Activated naive CD4-positive, alpha-beta T cell treated with anti-CD3 and anti-CD28 coated beads, Interleukin-2, amount 50 U/mL, for 24 hours (primary cell): ENCODE data around the gene CD163L1.
A peak's percentile ranks its signal among the peaks of the same experiment; 100 is the strongest.

Experiments
- H3K27ac Mint-ChIP-seq: one replicate; pipeline ENCODE4 v1.8.0; 2021; ENCODE audit warnings: mild to moderate bottlenecking, mixed read lengths
- H3K27me3 Mint-ChIP-seq: one replicate; pipeline ENCODE4 v1.8.0; 2021; ENCODE audit warnings: mixed read lengths
- H3K36me3 Mint-ChIP-seq: one replicate; pipeline ENCODE4 v1.8.0; 2021; ENCODE audit warnings: mixed read lengths
- H3K4me1 Mint-ChIP-seq: one replicate; pipeline ENCODE4 v1.8.0; 2021; ENCODE audit warnings: mixed read lengths
- H3K4me3 Mint-ChIP-seq: one replicate; pipeline ENCODE4 v1.8.0; 2021; ENCODE audit warnings: mild to moderate bottlenecking, mixed read lengths
- H3K9me3 Mint-ChIP-seq: one replicate; pipeline ENCODE4 v1.8.0; 2021; ENCODE audit warnings: mixed read lengths

The CD163L1 gene

GRCh38 chr12:7444076-7444475 lies at the start of gene CD163L1:
CD163L1 (minus strand) TSS chr12:7444153; CDS start chr12:7444127, 26 bp downstream.
- H3K27me3 Mint-ChIP-seq = peaks cover 23% of the 10 kb centered on the region
- no peaks in the 10 kb centered on the region for H3K36me3 Mint-ChIP-seq
- H3K4me3 Mint-ChIP-seq = no peak within 1 kb of the TSS
- no peaks in the 10 kb centered on the region for H3K4me1 Mint-ChIP-seq
- no peak within 1 kb of the TSS for H3K27ac Mint-ChIP-seq
- no peaks in the 10 kb centered on the region for H3K9me3 Mint-ChIP-seq

GRCh38 chr12:7493006-7493405 lies 49.1 kb upstream of the CD163L1 start:
- no peak overlapping the region for H3K4me3 Mint-ChIP-seq
- H3K27me3 Mint-ChIP-seq = peaks cover 13% of the 10 kb centered on the region
- H3K9me3 Mint-ChIP-seq = no peaks in the 10 kb centered on the region
- no peaks in the 10 kb centered on the region for H3K4me1 Mint-ChIP-seq
- H3K27ac Mint-ChIP-seq = no peak overlapping the region
- no peaks in the 10 kb centered on the region for H3K36me3 Mint-ChIP-seq

GRCh38 chr12:7486512-7486911 lies 42.6 kb upstream of the CD163L1 start:
- no peak overlapping the region for H3K27ac Mint-ChIP-seq

GRCh38 chr12:7485095-7485494 lies 41.1 kb upstream of the CD163L1 start:
- Mint-ChIP-seq H3K27ac (no peak overlapping the region), H3K4me1 (no peaks in the 10 kb centered on the region), H3K4me3 (no peak overlapping the region), H3K9me3 (no peaks in the 10 kb centered on the region), H3K36me3 (no peaks in the 10 kb centered on the region), H3K27me3 (no peaks in the 10 kb centered on the region)

More at GRCh38 chr12:7486512-7486911, 42.6 kb upstream of the CD163L1 start:
- H3K4me1 Mint-ChIP-seq = no peaks in the 10 kb centered on the region
- no peaks in the 10 kb centered on the region for H3K27me3 Mint-ChIP-seq
- H3K4me3 Mint-ChIP-seq = no peak overlapping the region
- no peaks in the 10 kb centered on the region for H3K36me3 Mint-ChIP-seq
- no peaks in the 10 kb centered on the region for H3K9me3 Mint-ChIP-seq

GRCh38 chr12:7483343-7483742 lies 39.4 kb upstream of the CD163L1 start:
- Mint-ChIP-seq H3K27me3 (no peaks in the 10 kb centered on the region), H3K4me3 (no peak overlapping the region), H3K9me3 (no peaks in the 10 kb centered on the region), H3K36me3 (no peaks in the 10 kb centered on the region), H3K4me1 (no peaks in the 10 kb centered on the region), H3K27ac (no peak overlapping the region)

GRCh38 chr12:7479771-7480170 lies 35.8 kb upstream of the CD163L1 start:
- H3K36me3 Mint-ChIP-seq = no peaks in the 10 kb centered on the region
- peaks cover 3% of the 10 kb centered on the region for H3K9me3 Mint-ChIP-seq
- H3K27ac Mint-ChIP-seq = no peak overlapping the region
- H3K27me3 Mint-ChIP-seq = no peaks in the 10 kb centered on the region
- no peaks in the 10 kb centered on the region for H3K4me1 Mint-ChIP-seq
- no peak overlapping the region for H3K4me3 Mint-ChIP-seq

- peaks cover 6% of the 10 kb centered on the region for H3K27me3 Mint-ChIP-seq
- no peaks in the 10 kb centered on the region for H3K36me3 Mint-ChIP-seq
- H3K4me1 Mint-ChIP-seq = no peaks in the 10 kb centered on the region
- peaks cover 3% of the 10 kb centered on the region for H3K9me3 Mint-ChIP-seq
- H3K27ac Mint-ChIP-seq = no peak overlapping the region
- H3K4me3 Mint-ChIP-seq = no peak overlapping the region
These were observed 28.1 kb upstream of the CD163L1 start for GRCh38 chr12:7472060-7472459.

- Mint-ChIP-seq H3K4me1 (no peaks in the 10 kb centered on the region), H3K36me3 (no peaks in the 10 kb centered on the region)
These were observed 16.7 kb upstream of the CD163L1 start for GRCh38 chr12:7460375-7461259.

GRCh38 chr12:7459973-7460372 lies 16.0 kb upstream of the CD163L1 start:
- no peak overlapping the region for H3K27ac Mint-ChIP-seq
- H3K4me3 Mint-ChIP-seq = no peak overlapping the region
- H3K4me1 Mint-ChIP-seq = no peaks in the 10 kb centered on the region
- peaks cover 6% of the 10 kb centered on the region for H3K27me3 Mint-ChIP-seq
- H3K9me3 Mint-ChIP-seq = no peaks in the 10 kb centered on the region
- no peaks in the 10 kb centered on the region for H3K36me3 Mint-ChIP-seq

More at GRCh38 chr12:7460375-7461259, 16.7 kb upstream of the CD163L1 start:
- Mint-ChIP-seq H3K4me3 (no peak overlapping the region), H3K27ac (no peak overlapping the region), H3K9me3 (peaks cover under 1% of the 10 kb centered on the region), H3K27me3 (peaks cover 7% of the 10 kb centered on the region)

GRCh38 chr12:7451756-7452155 lies 7.8 kb upstream of the CD163L1 start:
- no peak overlapping the region for H3K4me3 Mint-ChIP-seq
- no peaks in the 10 kb centered on the region for H3K4me1 Mint-ChIP-seq
- H3K9me3 Mint-ChIP-seq = peaks cover 5% of the 10 kb centered on the region
- H3K27me3 Mint-ChIP-seq = peaks cover 1% of the 10 kb centered on the region
- H3K36me3 Mint-ChIP-seq = no peaks in the 10 kb centered on the region
- no peak overlapping the region for H3K27ac Mint-ChIP-seq

GRCh38 chr12:7450667-7451066 lies 6.7 kb upstream of the CD163L1 start:
- H3K4me1 Mint-ChIP-seq = no peaks in the 10 kb centered on the region
- no peaks in the 10 kb centered on the region for H3K36me3 Mint-ChIP-seq
- peaks cover 3% of the 10 kb centered on the region for H3K27me3 Mint-ChIP-seq
- no peak overlapping the region for H3K4me3 Mint-ChIP-seq
- H3K27ac Mint-ChIP-seq = no peak overlapping the region
- peaks cover 5% of the 10 kb centered on the region for H3K9me3 Mint-ChIP-seq

- Mint-ChIP-seq H3K4me1 (no peaks in the 10 kb centered on the region), H3K27me3 (peaks cover 9% of the 10 kb centered on the region), H3K9me3 (no peaks in the 10 kb centered on the region), H3K4me3 (no peak overlapping the region), H3K27ac (no peak overlapping the region), H3K36me3 (no peaks in the 10 kb centered on the region)
These were observed 4.1 kb upstream of the CD163L1 start for GRCh38 chr12:7448099-7448498.

- H3K36me3 Mint-ChIP-seq = no peaks in the 10 kb centered on the region
- no peaks in the 10 kb centered on the region for H3K4me1 Mint-ChIP-seq
- no peak overlapping the region for H3K4me3 Mint-ChIP-seq
- no peaks in the 10 kb centered on the region for H3K9me3 Mint-ChIP-seq
- H3K27me3 Mint-ChIP-seq = peaks cover 18% of the 10 kb centered on the region
- no peak overlapping the region for H3K27ac Mint-ChIP-seq
These were observed 584 bp upstream of the CD163L1 start for GRCh38 chr12:7444537-7444936.

- no peaks in the 10 kb centered on the region for H3K4me1 Mint-ChIP-seq
- peaks cover 28% of the 10 kb centered on the region for H3K27me3 Mint-ChIP-seq
- no peak overlapping the region for H3K4me3 Mint-ChIP-seq
- H3K36me3 Mint-ChIP-seq = no peaks in the 10 kb centered on the region
- no peaks in the 10 kb centered on the region for H3K9me3 Mint-ChIP-seq
- H3K27ac Mint-ChIP-seq = no peak overlapping the region
These were observed 2.7 kb downstream of the CD163L1 start for GRCh38 chr12:7441216-7441615.

GRCh38 chr12:7439579-7440505 lies 4.1 kb downstream of the CD163L1 start:
- H3K27me3 Mint-ChIP-seq = peaks cover 26% of the 10 kb centered on the region
- no peaks in the 10 kb centered on the region for H3K9me3 Mint-ChIP-seq
- no peak overlapping the region for H3K27ac Mint-ChIP-seq
- peak overlapping the region; percentile 40 for H3K4me3 Mint-ChIP-seq
- H3K36me3 Mint-ChIP-seq = no peaks in the 10 kb centered on the region
- no peaks in the 10 kb centered on the region for H3K4me1 Mint-ChIP-seq
